CD4-positive, alpha-beta T cell (primary cell): ENCODE measurements around the gene ABHD16B. TPM values are rescaled to one million over a fixed set of nuclear protein-coding genes. Genes with fewer than 3 reads are reported as not detected.

ENCODE experiments used
- ATAC-seq: fragments of 200-7000 bp; cut with Tn5 transposase; one replicate; pipeline ENCODE4 v1.10.0; 2022; ENCODE audit warnings: mild to moderate bottlenecking; ENCODE audit not compliant: poor library complexity
- CTCF ChIA-PET: fragments of 350-600 bp; sonication (Branson Sonifier 250); formaldehyde crosslinking; loops from one replicate; lab custom pipeline; 2021; ENCODE audit warnings: antibody characterized with exemption, inconsistent platforms; lab: Charles Lee
- POLR2A ChIA-PET: fragments of 350-600 bp; sonication (Branson Sonifier 250); formaldehyde crosslinking; loops from one replicate; lab custom pipeline; 2021; ENCODE audit warnings: antibody characterized with exemption, inconsistent platforms; lab: Charles Lee
- DNase-seq, 14 experiments: peaks; one replicate each; pipeline ENCODE4 v3.0.0-alpha.2; 2013 to 2020; ENCODE audit warnings: mixed read lengths in 2 of 14
- H3K27ac ChIP-seq, 2 donors: one replicate each; pipeline versions ENCODE4 v1.5.1 to v1.7.0; 2013; ENCODE audit warnings: low read length in 2 of 2, low read depth in 1 of 2, mild to moderate bottlenecking in 1 of 2
- H3K27me3 ChIP-seq, 2 experiments: 1 replicate in 1 of 2; 2 replicates in 1 of 2; pipeline versions ENCODE4 v1.6.1 to v1.7.0; 2013; ENCODE audit warnings: low read length in 2 of 2, control low read depth in 1 of 2, mild to moderate bottlenecking in 1 of 2, moderate library complexity in 1 of 2; ENCODE audit not compliant: insufficient read depth in 2 of 2, control insufficient read depth in 1 of 2
- H3K36me3 ChIP-seq: one replicate; pipeline ENCODE4 v1.6.1; 2013; ENCODE audit warnings: low read length, control low read depth; ENCODE audit not compliant: insufficient read depth
- H3K4me1 ChIP-seq: one replicate; pipeline ENCODE4 v1.6.1; 2013; ENCODE audit warnings: low read length, control low read depth; ENCODE audit not compliant: insufficient read depth
- H3K4me3 ChIP-seq: one replicate; pipeline ENCODE4 v1.5.1; 2013; ENCODE audit warnings: mild to moderate bottlenecking, low read length, moderate library complexity
- H3K9me3 ChIP-seq, 2 experiments: 1 replicate in 1 of 2; 2 replicates in 1 of 2; pipeline versions ENCODE4 v1.6.1 to v1.7.0; 2013; ENCODE audit warnings: low read length in 2 of 2, mild to moderate bottlenecking in 2 of 2, control low read depth in 1 of 2, moderate library complexity in 1 of 2; ENCODE audit not compliant: control insufficient read depth in 1 of 2, insufficient read depth in 1 of 2
- H3K27ac Mint-ChIP-seq: one replicate; pipeline ENCODE4 v1.8.0; 2020; ENCODE audit warnings: mixed read lengths
- H3K27me3 Mint-ChIP-seq: one replicate; pipeline ENCODE4 v1.8.0; 2021; ENCODE audit warnings: mixed read lengths
- H3K36me3 Mint-ChIP-seq: one replicate; pipeline ENCODE4 v1.8.0; 2021; ENCODE audit warnings: low read depth, mixed read lengths
- H3K4me1 Mint-ChIP-seq: one replicate; pipeline ENCODE4 v1.8.0; 2021; ENCODE audit warnings: low read depth, mixed read lengths
- H3K4me3 Mint-ChIP-seq: one replicate; pipeline ENCODE4 v1.8.0; 2020; ENCODE audit warnings: mild to moderate bottlenecking, mixed read lengths
- H3K9me3 Mint-ChIP-seq: one replicate; pipeline ENCODE4 v1.8.0; 2020; ENCODE audit warnings: mixed read lengths
- CTCF ChIP-seq: fragments of 200-600 bp; IDR thresholded peaks from one replicate; pipeline ENCODE4 v1.8.0; 2022; ENCODE audit warnings: antibody characterized with exemption, mild to moderate bottlenecking
- intact Hi-C, 2 experiments: fragments of 100-400 bp; cut with DNase I in 1 of 2; cut with micrococcal nuclease in 1 of 2; formaldehyde crosslinking; loops; one replicate each; pipeline versions ENCODE4 v1.15.1 to v1.9.0; 2023 to 2025; cut with DNase I, micrococcal nuclease
- total RNA-seq, 174 experiments: library from RNA in 2 of 174; stranded (reverse) in 2 of 174; gene quantifications; one replicate each; pipeline ENCODE4 v1.2.3 and lab custom pipeline; 2021 to 2026

The ABHD16B gene
- total RNA-seq, 2 experiments from 2014 or later, result not detected

- Histone ChIP-seq H3K4me3 (no peak overlapping the region), H3K4me1 (peaks cover 31% of the 10 kb centered on the region), H3K27ac (no peak overlapping the region), H3K27me3 (peaks cover 43 to 47% of the 10 kb centered on the region in 2 experiments), H3K9me3 (peaks cover 0 to 34% of the 10 kb centered on the region in 2 experiments), H3K36me3 (no peaks in the 10 kb centered on the region)
- no peaks in the 10 kb centered on the region for H3K36me3 Mint-ChIP-seq
- H3K27me3 Mint-ChIP-seq, result peaks cover 50% of the 10 kb centered on the region
- DNase-seq (no peak), ATAC-seq (no peak)
- no peak for TF ChIP-seq CTCF
- H3K9me3 Mint-ChIP-seq, result no peaks in the 10 kb centered on the region
- no peak overlapping the region for H3K4me3 Mint-ChIP-seq
- POLR2A ChIA-PET, result no interaction called here
- CTCF ChIA-PET, result no interaction called here
- intact Hi-C loops, result no loop called here
- H3K27ac Mint-ChIP-seq, result no peak overlapping the region
- peaks cover 5% of the 10 kb centered on the region for H3K4me1 Mint-ChIP-seq
Measured at GRCh38 chr20:63842258-63842657, 19.0 kb upstream of the ABHD16B start.

- Histone ChIP-seq H3K27me3 (peaks cover 50 to 57% of the 10 kb centered on the region in 2 experiments), H3K4me1 (peaks cover 37% of the 10 kb centered on the region), H3K9me3 (peaks cover 0 to 32% of the 10 kb centered on the region in 2 experiments), H3K27ac (no peak overlapping the region), H3K36me3 (no peaks in the 10 kb centered on the region), H3K4me3 (no peak overlapping the region)
- ChIA-PET CTCF (no interaction called here), POLR2A (no interaction called here)
- Mint-ChIP-seq H3K36me3 (no peaks in the 10 kb centered on the region), H3K27me3 (peaks cover 45% of the 10 kb centered on the region), H3K27ac (no peak overlapping the region), H3K4me1 (peaks cover 5% of the 10 kb centered on the region), H3K9me3 (no peaks in the 10 kb centered on the region), H3K4me3 (no peak overlapping the region)
- intact Hi-C loops, result no loop called here
- no peak for TF ChIP-seq CTCF
- no peak for DNase-seq
- no peak for ATAC-seq
Measured at GRCh38 chr20:63843222-63843621, 18.1 kb upstream of the ABHD16B start.

GRCh38 chr20:63843778-63844177, 17.5 kb upstream of the ABHD16B start:
- DNase-seq (no peak), ATAC-seq (no peak)
- intact Hi-C loops, result no loop called here
- H3K4me1 ChIP-seq, result peaks cover 37% of the 10 kb centered on the region
- no peak overlapping the region for H3K27ac ChIP-seq
- ChIA-PET POLR2A (no interaction called here), CTCF (no interaction called here)
- peaks cover 54 to 61% of the 10 kb centered on the region in 2 experiments for H3K27me3 ChIP-seq
- H3K36me3 Mint-ChIP-seq, result no peaks in the 10 kb centered on the region
- H3K27me3 Mint-ChIP-seq, result peaks cover 45% of the 10 kb centered on the region
- peaks cover 0 to 37% of the 10 kb centered on the region in 2 experiments for H3K9me3 ChIP-seq
- peaks cover 5% of the 10 kb centered on the region for H3K4me1 Mint-ChIP-seq
- H3K4me3 Mint-ChIP-seq, result no peak overlapping the region
- no peak overlapping the region for H3K27ac Mint-ChIP-seq
- TF ChIP-seq CTCF, result no peak
- no peak overlapping the region for H3K4me3 ChIP-seq
- no peaks in the 10 kb centered on the region for H3K9me3 Mint-ChIP-seq
- H3K36me3 ChIP-seq, result no peaks in the 10 kb centered on the region
